Prostate gland (tissue), 2 donors: ENCODE measurements around the gene RGS3.

Experiments
- CTCF ChIP-seq, 4 experiments: fragments of 200-600 bp in 2 of 4; fragments of 450-650 bp in 2 of 4; sonication (generic) in 2 of 4; IDR thresholded peaks; 1 replicate in 3 of 4; 2 replicates in 1 of 4; pipeline ENCODE4 v1.5.1; 2016 to 2019; ENCODE audit warnings: antibody characterized with exemption in 4 of 4, mild to moderate bottlenecking in 2 of 4, moderate library complexity in 2 of 4
- POLR2A ChIP-seq: fragments of 450-650 bp; IDR thresholded peaks from one replicate; pipeline ENCODE4 v1.6.1; 2016; ENCODE audit warnings: antibody characterized with exemption, mild to moderate bottlenecking
- POLR2AphosphoS5 ChIP-seq: sonication (generic); formaldehyde crosslinking; IDR thresholded peaks from one replicate; pipeline ENCODE4 v1.6.1; 2017; ENCODE audit warnings: antibody characterized with exemption

- TF ChIP-seq CTCF (IDR thresholded peaks at IDR 0.05), result no peak
- no peak for TF ChIP-seq POLR2A
- no peak for TF ChIP-seq POLR2AphosphoS5
Observed at GRCh38 chr9:113477661-113478060, 14.1 kb downstream of the RGS3 start.
